Chondrocyte (in vitro differentiated cells): ENCODE results near the gene PNPT1. TPM values are rescaled to one million over a fixed set of nuclear protein-coding genes. Genes with fewer than 3 reads are reported as not detected.
"Not testable (repeated sequence)": the region's sequence is repeated elsewhere in the genome, so short reads cannot be mapped to it uniquely, and the experiment has no call there.

ENCODE experiments used
- DNase-seq: peaks from one replicate; pipeline ENCODE4 v3.0.0; 2021; ENCODE audit warnings: mixed read lengths, low spot score
- H3K27ac Mint-ChIP-seq: one replicate; pipeline ENCODE4 v1.8.0; 2021; ENCODE audit warnings: mild to moderate bottlenecking, moderate library complexity, mixed read lengths; ENCODE audit not compliant: unreplicated experiment
- H3K27me3 Mint-ChIP-seq: 2 replicates; pipeline ENCODE4 v1.8.0; 2021; ENCODE audit warnings: low read depth, mixed read lengths
- H3K36me3 Mint-ChIP-seq: 2 replicates; pipeline ENCODE4 v1.8.0; 2021; ENCODE audit warnings: low read depth, mixed read lengths
- H3K4me1 Mint-ChIP-seq: 2 replicates; pipeline ENCODE4 v1.8.0; 2021; ENCODE audit warnings: low read depth, mild to moderate bottlenecking, mixed read lengths
- H3K4me3 Mint-ChIP-seq: one replicate; pipeline ENCODE4 v1.8.0; 2021; ENCODE audit warnings: mild to moderate bottlenecking, moderate library complexity, mixed read lengths; ENCODE audit not compliant: unreplicated experiment
- H3K9me3 Mint-ChIP-seq: 2 replicates; pipeline ENCODE4 v1.8.0; 2021; ENCODE audit warnings: low read depth, mixed read lengths
- total RNA-seq: library from RNA; stranded (reverse); gene quantifications from 3 replicates; pipeline ENCODE4 v1.2.1, GENCODE V29; 2021
- TF ChIP-seq, protein P1 (sequence below): fragments of 200-600 bp; sonication (generic); IDR thresholded peaks from 2 replicates; pipeline ENCODE4 v1.5.0; 2021; ENCODE audit warnings: antibody characterized with exemption, mild to moderate bottlenecking, moderate library complexity

The PNPT1 gene
- total RNA-seq, 1 donor from 2014 or later: 13.1 TPM

DNA sequence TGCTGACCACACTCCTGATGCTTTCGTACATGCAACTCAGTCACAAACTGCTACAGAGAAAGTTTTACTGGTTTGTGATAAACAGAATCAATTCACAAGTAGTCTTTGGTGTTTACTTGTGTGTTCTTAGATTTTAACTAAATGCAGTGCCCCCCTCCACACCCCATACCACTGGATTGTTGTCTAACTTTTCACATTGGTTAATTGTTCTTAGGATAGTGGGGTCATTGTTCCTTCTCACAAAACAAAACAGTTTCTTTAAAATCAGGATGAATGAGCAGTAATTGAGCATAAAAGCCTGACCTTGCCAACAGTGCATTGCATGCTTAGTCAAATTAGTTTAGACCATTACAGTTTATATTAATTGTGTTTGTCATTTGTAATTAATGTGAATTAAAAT, 14.1 kb upstream of the PNPT1 start:
- no peak overlapping the region for H3K4me3 Mint-ChIP-seq
- no peaks in the 10 kb centered on the region for H3K4me1 Mint-ChIP-seq
- TF ChIP-seq, protein P1, sequence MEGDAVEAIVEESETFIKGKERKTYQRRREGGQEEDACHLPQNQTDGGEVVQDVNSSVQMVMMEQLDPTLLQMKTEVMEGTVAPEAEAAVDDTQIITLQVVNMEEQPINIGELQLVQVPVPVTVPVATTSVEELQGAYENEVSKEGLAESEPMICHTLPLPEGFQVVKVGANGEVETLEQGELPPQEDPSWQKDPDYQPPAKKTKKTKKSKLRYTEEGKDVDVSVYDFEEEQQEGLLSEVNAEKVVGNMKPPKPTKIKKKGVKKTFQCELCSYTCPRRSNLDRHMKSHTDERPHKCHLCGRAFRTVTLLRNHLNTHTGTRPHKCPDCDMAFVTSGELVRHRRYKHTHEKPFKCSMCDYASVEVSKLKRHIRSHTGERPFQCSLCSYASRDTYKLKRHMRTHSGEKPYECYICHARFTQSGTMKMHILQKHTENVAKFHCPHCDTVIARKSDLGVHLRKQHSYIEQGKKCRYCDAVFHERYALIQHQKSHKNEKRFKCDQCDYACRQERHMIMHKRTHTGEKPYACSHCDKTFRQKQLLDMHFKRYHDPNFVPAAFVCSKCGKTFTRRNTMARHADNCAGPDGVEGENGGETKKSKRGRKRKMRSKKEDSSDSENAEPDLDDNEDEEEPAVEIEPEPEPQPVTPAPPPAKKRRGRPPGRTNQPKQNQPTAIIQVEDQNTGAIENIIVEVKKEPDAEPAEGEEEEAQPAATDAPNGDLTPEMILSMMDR: no peak
- DNase-seq: no peak
- no peaks in the 10 kb centered on the region for H3K36me3 Mint-ChIP-seq
- H3K27ac Mint-ChIP-seq: no peak overlapping the region
- H3K27me3 Mint-ChIP-seq: peaks cover 30% of the 10 kb centered on the region
- no peaks in the 10 kb centered on the region for H3K9me3 Mint-ChIP-seq

DNA sequence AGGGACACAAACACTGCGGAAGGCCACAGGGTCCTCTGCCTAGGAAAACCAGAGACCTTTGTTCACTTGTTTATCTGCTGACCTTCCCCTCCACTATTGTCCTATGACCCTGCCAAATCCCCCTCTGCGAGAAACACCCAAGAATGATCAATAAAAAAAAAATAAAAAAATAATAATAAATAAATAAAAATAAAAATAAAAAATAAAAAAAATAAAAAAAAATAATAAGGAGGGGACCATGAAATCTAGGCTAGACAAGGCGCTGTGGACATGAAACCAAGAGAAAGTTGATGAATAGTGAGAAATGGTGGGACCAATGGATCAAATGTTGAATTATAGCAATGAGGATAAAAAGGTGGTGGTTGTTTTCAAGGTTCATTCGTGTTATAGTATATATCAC, 12.6 kb upstream of the PNPT1 start:
- not testable (repeated sequence) for H3K9me3 Mint-ChIP-seq, H3K4me1 Mint-ChIP-seq, H3K27ac Mint-ChIP-seq, H3K4me3 Mint-ChIP-seq, DNase-seq, H3K36me3 Mint-ChIP-seq
- peaks cover 38% of the 10 kb centered on the region for H3K27me3 Mint-ChIP-seq

DNA sequence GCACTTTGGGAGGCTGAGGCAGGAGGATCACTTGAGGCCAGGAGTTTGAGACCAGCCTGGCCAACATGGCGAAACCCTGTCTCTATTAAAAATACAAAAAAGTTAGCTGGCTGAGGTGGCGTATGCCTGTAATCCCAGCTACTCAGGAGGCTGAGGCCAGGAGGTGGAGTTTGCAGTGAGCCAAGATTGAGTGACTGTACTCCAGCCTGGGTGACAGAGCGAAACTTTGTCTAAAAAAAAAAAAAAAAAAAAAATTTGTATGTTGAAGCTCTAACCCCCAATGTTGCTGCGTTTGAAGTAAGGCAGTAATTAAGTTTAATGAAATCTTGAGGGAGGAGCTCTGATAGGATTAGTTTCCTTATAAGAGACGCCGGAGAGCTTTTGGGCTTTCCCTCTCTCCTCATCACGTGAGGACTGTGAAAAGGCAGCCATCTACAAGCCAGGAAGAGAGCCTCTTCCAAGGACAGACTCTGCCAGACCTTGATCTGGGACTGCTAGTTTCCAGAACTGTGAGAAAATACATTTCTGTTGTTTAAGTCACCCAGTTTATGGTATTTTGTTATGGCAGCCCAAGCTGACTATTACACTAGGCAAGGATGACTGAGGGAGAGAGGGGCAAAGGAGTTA, 11.5 kb upstream of the PNPT1 start:
- H3K4me3 Mint-ChIP-seq: no peak overlapping the region
- peaks cover 2% of the 10 kb centered on the region for H3K36me3 Mint-ChIP-seq
- TF ChIP-seq, protein P1: no peak
- H3K9me3 Mint-ChIP-seq: no peaks in the 10 kb centered on the region
- no peak for DNase-seq
- no peak overlapping the region for H3K27ac Mint-ChIP-seq
- peaks cover 40% of the 10 kb centered on the region for H3K27me3 Mint-ChIP-seq
- H3K4me1 Mint-ChIP-seq: no peaks in the 10 kb centered on the region

DNA sequence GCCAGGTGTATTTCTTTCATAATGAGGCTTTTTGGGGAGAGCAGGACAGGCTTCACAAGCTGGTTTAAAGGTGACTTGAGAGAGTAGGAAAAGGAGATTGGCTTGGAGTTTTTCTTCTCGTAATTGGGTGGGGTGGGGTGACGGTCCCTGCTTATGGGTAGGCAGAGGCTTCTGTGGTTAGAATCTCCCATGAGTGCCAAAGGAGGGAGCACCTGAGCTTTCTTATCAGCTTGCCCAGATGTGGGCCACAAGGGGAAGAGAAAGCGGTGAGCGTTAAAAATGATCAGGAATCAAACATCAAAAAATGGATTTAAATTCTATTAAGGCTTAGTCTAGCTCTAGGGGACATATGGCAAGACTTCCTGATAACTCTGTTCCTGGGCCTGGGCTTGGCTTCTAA, 9.7 kb upstream of the PNPT1 start:
- peaks cover 54% of the 10 kb centered on the region for H3K27me3 Mint-ChIP-seq
- H3K9me3 Mint-ChIP-seq: no peaks in the 10 kb centered on the region
- no peaks in the 10 kb centered on the region for H3K4me1 Mint-ChIP-seq
- DNase-seq: no peak
- no peak overlapping the region for H3K27ac Mint-ChIP-seq
- TF ChIP-seq, protein P1: no peak
- peaks cover 2% of the 10 kb centered on the region for H3K36me3 Mint-ChIP-seq
- H3K4me3 Mint-ChIP-seq: no peak overlapping the region

DNA sequence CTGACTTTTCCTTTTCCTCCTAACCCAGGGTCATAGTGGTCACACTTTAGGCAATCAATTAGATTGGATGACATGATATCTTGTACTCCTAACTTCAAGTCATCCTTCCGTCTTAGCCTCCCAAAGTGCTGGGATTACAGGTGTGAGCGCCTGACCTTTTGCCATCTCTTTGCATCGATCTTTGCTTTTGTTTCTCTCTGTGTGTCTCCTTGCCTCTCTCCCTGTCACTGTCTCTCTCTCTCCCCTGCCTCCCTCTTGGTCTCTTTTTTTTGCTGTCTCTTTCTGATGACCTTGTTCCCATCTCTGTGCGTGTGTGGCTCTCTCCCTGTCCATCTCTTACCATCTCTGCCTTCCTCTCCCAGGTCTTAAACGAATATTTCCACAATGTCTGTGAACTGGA, 904 bp downstream of the PNPT1 start:
- not testable (repeated sequence) for H3K9me3 Mint-ChIP-seq, H3K27me3 Mint-ChIP-seq, H3K36me3 Mint-ChIP-seq, DNase-seq
- peak overlapping the region; percentile 43 for H3K27ac Mint-ChIP-seq
- peak overlapping the region; percentile 89 for H3K4me3 Mint-ChIP-seq
- peaks cover 18% of the 10 kb centered on the region for H3K4me1 Mint-ChIP-seq

DNA sequence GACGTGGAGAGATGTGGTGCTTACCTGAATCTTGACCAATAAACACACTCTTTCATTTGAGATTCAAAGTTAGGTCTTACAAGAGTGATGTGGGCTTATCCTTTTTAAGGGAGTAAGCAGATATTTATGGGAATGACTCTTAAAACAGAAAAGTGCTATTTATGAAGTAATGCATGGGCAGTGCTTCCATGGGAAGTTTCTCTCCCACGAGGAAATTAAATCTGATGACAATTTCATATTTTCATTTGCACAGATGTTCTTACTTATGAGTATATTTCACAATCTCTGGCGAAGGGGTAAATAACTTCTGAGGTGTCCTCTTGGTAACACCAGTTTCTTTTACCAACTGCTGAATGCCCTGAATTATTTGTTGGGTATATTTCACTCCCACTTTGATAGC, 21.0 kb downstream of the PNPT1 start:
- no peak for DNase-seq
- Mint-ChIP-seq H3K9me3 (no peaks in the 10 kb centered on the region), H3K27ac (no peak overlapping the region), H3K36me3 (no peaks in the 10 kb centered on the region), H3K27me3 (no peaks in the 10 kb centered on the region), H3K4me3 (no peak overlapping the region), H3K4me1 (no peaks in the 10 kb centered on the region)
- TF ChIP-seq, protein P1: no peak
